OCI-LY7 (cell line): Measurements from ENCODE around the gene EDN1. TPM values are rescaled to one million over a fixed set of nuclear protein-coding genes. Genes with fewer than 3 reads are reported as not detected.

Experiments used
- BruUV-seq: library from RNA; stranded (reverse); fragments of 400-500 nt; replicated peaks from 2 replicates; lab custom pipeline; 2021; lab: Mats Ljungman, UMichigan
- CTCF ChIA-PET: fragments of 300-600 bp; sonication (Branson Sonifier 250); formaldehyde crosslinking; loops from one replicate; lab custom pipeline; 2022; ENCODE audit warnings: antibody characterized with exemption; ENCODE audit not compliant: unreplicated experiment; lab: Charles Lee
- POLR2A ChIA-PET: fragments of 300-600 bp; sonication (Branson Sonifier 250); formaldehyde crosslinking; loops from one replicate; lab custom pipeline; 2022; ENCODE audit warnings: antibody characterized with exemption; lab: Charles Lee
- DNase-seq: peaks from one replicate; pipeline ENCODE4 v3.0.0-alpha.2; 2015; ENCODE audit warnings: low spot score
- H2AFZ ChIP-seq: fragments of 200-600 bp; sonication (generic), shearing (Covaris generic); 2 replicates; pipeline ENCODE4 v1.6.1; 2014; ENCODE audit warnings: mild to moderate bottlenecking, antibody characterized with exemption, low read length, moderate library complexity
- H3K27ac ChIP-seq: fragments of 200-600 bp; sonication (generic); 2 replicates; pipeline ENCODE4 v1.5.1; 2014; ENCODE audit warnings: mixed run types, low read depth, mild to moderate bottlenecking, moderate library complexity, low read length, inconsistent platforms; ENCODE audit not compliant: poor library complexity, severe bottlenecking
- H3K36me3 ChIP-seq: fragments of 200-600 bp; sonication (generic); 2 replicates; pipeline ENCODE4 v1.6.1; 2014; ENCODE audit warnings: mild to moderate bottlenecking, antibody characterized with exemption, low read length, moderate library complexity, mixed read lengths; ENCODE audit not compliant: insufficient read depth
- H3K4me1 ChIP-seq: fragments of 200-600 bp; sonication (generic); 2 replicates; pipeline ENCODE4 v1.5.1; 2014; ENCODE audit warnings: mild to moderate bottlenecking, low read length; ENCODE audit not compliant: insufficient read depth, poor library complexity, severe bottlenecking
- H3K4me2 ChIP-seq: fragments of 200-600 bp; sonication (generic); 2 replicates; pipeline ENCODE4 v1.6.1; 2014; ENCODE audit warnings: mild to moderate bottlenecking, low read length
- H3K4me3 ChIP-seq: fragments of 200-600 bp; sonication (generic); 2 replicates; pipeline ENCODE4 v1.5.1; 2014; ENCODE audit warnings: mild to moderate bottlenecking, low read depth, low read length; ENCODE audit not compliant: poor library complexity, severe bottlenecking
- H3K79me2 ChIP-seq: fragments of 200-600 bp; sonication (generic); 2 replicates; pipeline ENCODE4 v1.6.1; 2016; ENCODE audit warnings: low read depth, mild to moderate bottlenecking, low read length, moderate library complexity, mixed read lengths; ENCODE audit not compliant: insufficient read depth
- H3K9me2 ChIP-seq: fragments of 200-600 bp; sonication (generic); 2 replicates; pipeline ENCODE4 v1.6.1; 2016; ENCODE audit warnings: mild to moderate bottlenecking, low read length, mixed read lengths; ENCODE audit not compliant: insufficient read depth
- H3K9me3 ChIP-seq: fragments of 200-600 bp; sonication (generic); 2 replicates; pipeline ENCODE4 v1.6.1; 2014; ENCODE audit warnings: mild to moderate bottlenecking, mixed run types, low read length, mixed read lengths
- H4K20me1 ChIP-seq: fragments of 200-600 bp; sonication (generic); 2 replicates; pipeline ENCODE4 v1.6.1; 2014; ENCODE audit warnings: mild to moderate bottlenecking, antibody characterized with exemption, low read length, moderate library complexity, mixed read lengths; ENCODE audit not compliant: insufficient read depth
- CTCF ChIP-seq: fragments of 200-600 bp; sonication (generic); conservative IDR thresholded peaks from 2 replicates; pipeline ENCODE4 v1.5.1; 2014; ENCODE audit warnings: mild to moderate bottlenecking, antibody characterized with exemption, low read length, moderate library complexity, mixed read lengths
- EZH2phosphoT487 ChIP-seq: fragments of 200-600 bp; sonication (generic); IDR thresholded peaks from 2 replicates; pipeline ENCODE4 v1.6.1; 2018; ENCODE audit warnings: low read depth, borderline replicate concordance, mild to moderate bottlenecking, mixed run types, antibody characterized with exemption, low read length, moderate library complexity, mixed read lengths
- intact Hi-C: fragments of 100-400 bp; cut with micrococcal nuclease; formaldehyde crosslinking; loops from one replicate; pipeline ENCODE4 v1.10.0; 2022; ENCODE audit not compliant: unreplicated experiment
- total RNA-seq, 2 experiments: library from RNA; depleted of rRNA in 1 of 2; stranded (reverse); fragments of >200 nt in 1 of 2; shearing (Covaris generic) in 1 of 2; gene quantifications; 2 replicates each; pipeline ENCODE4 v1.2.3, GENCODE V29; 2014 to 2022

EDN1 gene
- total RNA-seq, 2 experiments from 2014 or later, result not detected

- no TSS peak for BruUV-seq
- H3K4me1 ChIP-seq, result no peaks in the 10 kb centered on the region
- H3K9me3 ChIP-seq, result no peaks in the 10 kb centered on the region
- H3K9me2 ChIP-seq, result no peaks in the 10 kb centered on the region
- no peak overlapping the region for H3K4me2 ChIP-seq
- no peak overlapping the region for H3K27ac ChIP-seq
- ChIA-PET CTCF (no interaction called here), POLR2A (no interaction called here)
- H4K20me1 ChIP-seq, result no peaks in the 10 kb centered on the region
- no peaks in the 10 kb centered on the region for H3K36me3 ChIP-seq
- no peaks in the 10 kb centered on the region for H3K79me2 ChIP-seq
- H3K4me3 ChIP-seq, result no peak overlapping the region
- TF ChIP-seq EZH2phosphoT487 (no peak), CTCF (no peak)
- no peak overlapping the region for H2AFZ ChIP-seq
- DNase-seq, result no peak
- intact Hi-C loops, result no loop called here
Observed at GRCh38 chr6:12296604-12297003, 6.4 kb downstream of the EDN1 start.

GRCh38 chr6:12297363-12298016 lies 7.3 kb downstream of the EDN1 start:
- no peaks in the 10 kb centered on the region for H3K36me3 ChIP-seq
- BruUV-seq, result no TSS peak
- intact Hi-C loops, result no loop called here
- H3K4me3 ChIP-seq, result no peak overlapping the region
- ChIA-PET CTCF (no interaction called here), POLR2A (interaction anchor here (0.7 kb wide), 1 partner anchor 290 kb away, joined by 3 read pairs; no protein-coding TSS in a partner anchor)
- H3K27ac ChIP-seq, result no peak overlapping the region
- H2AFZ ChIP-seq, result no peak overlapping the region
- TF ChIP-seq CTCF (no peak), EZH2phosphoT487 (no peak)
- no peaks in the 10 kb centered on the region for H3K79me2 ChIP-seq
- no peaks in the 10 kb centered on the region for H3K9me3 ChIP-seq
- H3K9me2 ChIP-seq, result no peaks in the 10 kb centered on the region
- DNase-seq, result no peak
- H3K4me1 ChIP-seq, result no peaks in the 10 kb centered on the region
- H4K20me1 ChIP-seq, result no peaks in the 10 kb centered on the region
- no peak overlapping the region for H3K4me2 ChIP-seq
